GM23338 (cell line): ENCODE results near the gene RFX3. TPM values are rescaled to one million over a fixed set of nuclear protein-coding genes. Genes with fewer than 3 reads are reported as not detected.

ENCODE experiments used
- ATAC-seq: fragments of 200-7000 bp; cut with Tn5 transposase; 3 replicates; pipeline ENCODE4 v1.9.1; 2020
- DNase-seq: peaks from one replicate; pipeline ENCODE4 v3.0.0-alpha.2; 2015; ENCODE audit warnings: low spot score
- H2AFZ ChIP-seq: fragments of 200-600 bp; sonication (generic); 2 replicates; pipeline ENCODE4 v1.8.0; 2016; ENCODE audit warnings: antibody characterized with exemption, mild to moderate bottlenecking, moderate library complexity
- H3F3A ChIP-seq: fragments of 200-600 bp; sonication (generic); replicated peaks from 2 replicates; pipeline ENCODE4 v1.8.0; 2017; ENCODE audit warnings: antibody characterized with exemption, mixed run types, low read depth
- H3K27ac ChIP-seq: fragments of 200-600 bp; sonication (generic); 2 replicates; pipeline ENCODE4 v1.6.1; 2016; ENCODE audit warnings: low read depth
- H3K27me3 ChIP-seq: fragments of 200-600 bp; sonication (generic); 2 replicates; pipeline ENCODE4 v1.8.0; 2016; ENCODE audit warnings: mild to moderate bottlenecking, mixed run types, moderate library complexity; ENCODE audit not compliant: insufficient read depth
- H3K36me3 ChIP-seq: fragments of 200-600 bp; sonication (generic); 2 replicates; pipeline ENCODE4 v1.8.0; 2016; ENCODE audit warnings: mild to moderate bottlenecking; ENCODE audit not compliant: insufficient read depth
- H3K4me1 ChIP-seq: fragments of 200-600 bp; sonication (generic); 2 replicates; pipeline ENCODE4 v1.8.0; 2016; ENCODE audit warnings: mild to moderate bottlenecking, moderate library complexity; ENCODE audit not compliant: insufficient read depth
- H3K4me2 ChIP-seq: fragments of 200-600 bp; sonication (generic); 2 replicates; pipeline ENCODE4 v1.7.1; 2017; ENCODE audit warnings: mixed run types
- H3K4me3 ChIP-seq: fragments of 200-600 bp; sonication (generic); 2 replicates; pipeline ENCODE4 v1.6.1; 2016; ENCODE audit warnings: mixed run types
- H3K79me2 ChIP-seq: fragments of 200-600 bp; sonication (generic); replicated peaks from 2 replicates; pipeline ENCODE4 v1.8.0; 2017; ENCODE audit warnings: mild to moderate bottlenecking; ENCODE audit not compliant: insufficient read depth
- H3K9me2 ChIP-seq: fragments of 200-600 bp; sonication (generic); 2 replicates; pipeline ENCODE4 v1.8.0; 2017; ENCODE audit not compliant: insufficient read depth
- H4K20me1 ChIP-seq: fragments of 200-600 bp; sonication (generic); replicated peaks from 2 replicates; pipeline ENCODE4 v1.8.0; 2017; ENCODE audit warnings: mild to moderate bottlenecking; ENCODE audit not compliant: insufficient read depth
- H3K27ac Mint-ChIP-seq: 2 replicates; pipeline ENCODE4 v1.8.0; 2020; ENCODE audit warnings: inconsistent platforms, mild to moderate bottlenecking, moderate library complexity, mixed read lengths
- H3K27me3 Mint-ChIP-seq: 3 replicates; pipeline ENCODE4 v1.8.0; 2022; ENCODE audit warnings: low read depth, mild to moderate bottlenecking, moderate library complexity, mixed read lengths, inconsistent platforms; ENCODE audit not compliant: insufficient read depth, poor library complexity
- H3K36me3 Mint-ChIP-seq: 3 replicates; pipeline ENCODE4 v1.8.0; 2021; ENCODE audit warnings: low read depth, mild to moderate bottlenecking, inconsistent platforms, moderate library complexity, mixed read lengths
- H3K4me1 Mint-ChIP-seq: 3 replicates; pipeline ENCODE4 v1.8.0; 2020; ENCODE audit warnings: mild to moderate bottlenecking, inconsistent platforms, mixed read lengths
- H3K4me3 Mint-ChIP-seq: 3 replicates; pipeline ENCODE4 v1.8.0; 2021; ENCODE audit warnings: moderate library complexity, mild to moderate bottlenecking, inconsistent platforms, mixed read lengths
- H3K9me3 Mint-ChIP-seq: 3 replicates; pipeline ENCODE4 v1.8.0; 2020; ENCODE audit warnings: moderate library complexity, mild to moderate bottlenecking, inconsistent platforms, mixed read lengths
- CREB1 ChIP-seq: fragments of 250-450 bp; sonication (Bioruptor Pico); IDR thresholded peaks from 2 replicates; pipeline ENCODE4 v1.5.0; 2020; ENCODE audit warnings: low read depth, mild to moderate bottlenecking, moderate library complexity
- CTCF ChIP-seq, 2 experiments: fragments of 200-600 bp in 1 of 2; sonication (generic) in 1 of 2; conservative IDR thresholded peaks; 2 replicates each; pipeline versions ENCODE4 v1.5.1 to v1.6.1; 2016 to 2017; ENCODE audit warnings: antibody characterized with exemption in 2 of 2, low read depth in 2 of 2, mild to moderate bottlenecking in 2 of 2, moderate library complexity in 1 of 2
- ETS1 ChIP-seq: IDR thresholded peaks from 2 replicates; pipeline ENCODE4 v1.6.1; 2016; ENCODE audit warnings: antibody characterized with exemption
- EZH2 ChIP-seq: fragments of 200-600 bp; sonication (generic); IDR thresholded peaks from one replicate; pipeline ENCODE4 v1.8.0; 2017; ENCODE audit warnings: antibody characterized with exemption, mild to moderate bottlenecking, low read depth; ENCODE audit not compliant: unreplicated experiment
- EZH2phosphoT487 ChIP-seq: fragments of 200-600 bp; sonication (generic); IDR thresholded peaks from one replicate; pipeline ENCODE4 v1.8.1; 2018; ENCODE audit warnings: antibody characterized with exemption; ENCODE audit not compliant: unreplicated experiment
- JUNB ChIP-seq: IDR thresholded peaks from one replicate; pipeline ENCODE4 v1.6.1; 2016; ENCODE audit warnings: antibody characterized with exemption; ENCODE audit not compliant: unreplicated experiment
- NANOG ChIP-seq: IDR thresholded peaks from 2 replicates; pipeline ENCODE4 v1.6.1; 2016; ENCODE audit warnings: antibody characterized with exemption, borderline replicate concordance
- POLR2AphosphoS5 ChIP-seq: IDR thresholded peaks from 2 replicates; pipeline ENCODE4 v1.6.1; 2016; ENCODE audit warnings: antibody characterized with exemption, low read depth
- REST ChIP-seq: IDR thresholded peaks from one replicate; pipeline ENCODE4 v1.6.1; 2018; ENCODE audit warnings: antibody characterized with exemption; ENCODE audit not compliant: unreplicated experiment
- STAT1 ChIP-seq: IDR thresholded peaks from one replicate; pipeline ENCODE4 v1.6.1; 2016; ENCODE audit warnings: antibody characterized with exemption; ENCODE audit not compliant: unreplicated experiment
- ZNF114 ChIP-seq: fragments of 250-450 bp; sonication (Bioruptor Pico); IDR thresholded peaks from 2 replicates; pipeline ENCODE4 v1.5.0; 2020; ENCODE audit warnings: mild to moderate bottlenecking, moderate library complexity
- ZNF331 ChIP-seq: fragments of 250-450 bp; sonication (Bioruptor Pico); IDR thresholded peaks from 2 replicates; pipeline ENCODE4 v1.5.0; 2020; ENCODE audit warnings: low read depth, mild to moderate bottlenecking, moderate library complexity
- ZNF462 ChIP-seq: fragments of 250-450 bp; sonication (Bioruptor Pico); IDR thresholded peaks from 2 replicates; pipeline ENCODE4 v1.5.0; 2020; ENCODE audit warnings: mild to moderate bottlenecking, moderate library complexity
- polyA plus RNA-seq: library from polyadenylated mRNA; unstranded; fragments of >200 nt; fragmentation: Nextera tagmentation; extraction: Ambion mirVana; gene quantifications from 2 replicates; pipeline ENCODE4 v1.2.1, GENCODE V29; 2016
- total RNA-seq: library from RNA; depleted of rRNA; stranded (reverse); fragments of >200 nt; shearing (Covaris generic); gene quantifications from 2 replicates; pipeline ENCODE4 v1.2.3, GENCODE V29; 2014

Gene RFX3
- total and polyA plus RNA-seq, 2 experiments from 2014 or later, result 9.8 to 22.1 TPM

GRCh38 chr9:3299872-3300271 is 225.9 kb downstream of the RFX3 start:
- Mint-ChIP-seq H3K27ac (no peak overlapping the region), H3K4me1 (peaks cover 11% of the 10 kb centered on the region), H3K9me3 (no peaks in the 10 kb centered on the region), H3K36me3 (no peaks in the 10 kb centered on the region), H3K4me3 (no peak overlapping the region), H3K27me3 (peaks cover 2% of the 10 kb centered on the region)
- H3K27ac ChIP-seq, result no peak overlapping the region
- H3K4me3 ChIP-seq, result no peak overlapping the region
- no peak overlapping the region for H2AFZ ChIP-seq
- no peaks in the 10 kb centered on the region for H3F3A ChIP-seq
- no peak for ATAC-seq
- H3K9me2 ChIP-seq, result no peaks in the 10 kb centered on the region
- no peak for TF ChIP-seq POLR2AphosphoS5
- TF ChIP-seq REST, result no peak
- no peak for TF ChIP-seq ZNF462 (CRISPR knock-in tag)
- no peak for TF ChIP-seq ZNF331 (CRISPR knock-in tag)
- TF ChIP-seq ETS1, result no peak
- no peak for TF ChIP-seq EZH2phosphoT487
- TF ChIP-seq CTCF (conservative IDR thresholded peaks at IDR 0.05; ENCODE audit: low read depth in 2 of 2), result no peak
- no peak for TF ChIP-seq NANOG
- TF ChIP-seq JUNB, result no peak
- TF ChIP-seq STAT1, result no peak
- TF ChIP-seq EZH2, result no peak
- no peak for TF ChIP-seq ZNF114
- TF ChIP-seq CREB1 (CRISPR knock-in tag), result no peak
- H4K20me1 ChIP-seq, result no peaks in the 10 kb centered on the region
- H3K4me1 ChIP-seq, result peaks cover 5% of the 10 kb centered on the region; the same call in 1 of the 2 replicates
- no peaks in the 10 kb centered on the region for H3K27me3 ChIP-seq
- H3K36me3 ChIP-seq, result no peaks in the 10 kb centered on the region
- H3K79me2 ChIP-seq, result no peaks in the 10 kb centered on the region
- H3K4me2 ChIP-seq, result no peak overlapping the region
- no peak for DNase-seq
